ENCODE measurements around the gene MICAL2.

The MICAL2 gene

DNA sequence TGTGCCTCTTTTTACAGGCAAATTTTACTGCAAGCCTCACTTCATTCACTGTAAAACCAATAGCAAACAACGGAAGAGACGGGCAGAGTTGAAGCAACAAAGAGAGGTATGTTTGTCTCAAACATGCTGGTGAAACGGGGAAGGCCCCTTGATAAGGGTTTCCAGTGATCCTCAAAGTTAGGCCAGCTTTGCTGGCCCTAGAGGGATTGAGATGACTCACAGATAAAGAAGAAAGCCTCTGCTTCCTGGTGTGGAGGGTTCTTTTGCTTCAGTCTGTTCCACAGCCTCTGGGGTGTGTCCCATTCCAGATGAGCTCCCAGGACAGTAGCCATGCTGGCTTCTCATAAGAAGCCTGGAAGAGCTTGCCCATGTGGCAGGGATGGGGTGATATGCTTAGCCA, 148.1 kb downstream of the MICAL2 start:
- FAIRE-seq = no peak

DNA sequence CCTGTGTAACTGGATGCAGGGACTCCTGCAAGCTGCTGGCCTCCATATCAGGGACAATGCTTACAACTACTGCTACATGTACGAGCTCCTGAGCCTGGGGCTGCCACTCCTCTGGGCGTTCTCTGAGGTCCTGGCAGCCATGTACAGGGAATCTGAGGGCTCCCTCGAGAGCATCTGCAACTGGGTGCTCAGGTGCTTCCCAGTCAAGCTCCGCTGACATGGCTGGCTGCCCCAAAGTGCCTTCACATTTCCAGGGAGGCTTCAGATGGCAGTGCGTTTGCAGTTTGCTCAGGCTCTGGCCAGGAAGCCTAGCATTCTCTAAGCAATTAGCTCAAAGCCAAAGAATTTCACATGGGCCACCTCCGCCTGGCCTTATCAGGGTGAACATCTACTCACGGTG, 149.6 kb downstream of the MICAL2 start:
- FAIRE-seq = no peak

DNA sequence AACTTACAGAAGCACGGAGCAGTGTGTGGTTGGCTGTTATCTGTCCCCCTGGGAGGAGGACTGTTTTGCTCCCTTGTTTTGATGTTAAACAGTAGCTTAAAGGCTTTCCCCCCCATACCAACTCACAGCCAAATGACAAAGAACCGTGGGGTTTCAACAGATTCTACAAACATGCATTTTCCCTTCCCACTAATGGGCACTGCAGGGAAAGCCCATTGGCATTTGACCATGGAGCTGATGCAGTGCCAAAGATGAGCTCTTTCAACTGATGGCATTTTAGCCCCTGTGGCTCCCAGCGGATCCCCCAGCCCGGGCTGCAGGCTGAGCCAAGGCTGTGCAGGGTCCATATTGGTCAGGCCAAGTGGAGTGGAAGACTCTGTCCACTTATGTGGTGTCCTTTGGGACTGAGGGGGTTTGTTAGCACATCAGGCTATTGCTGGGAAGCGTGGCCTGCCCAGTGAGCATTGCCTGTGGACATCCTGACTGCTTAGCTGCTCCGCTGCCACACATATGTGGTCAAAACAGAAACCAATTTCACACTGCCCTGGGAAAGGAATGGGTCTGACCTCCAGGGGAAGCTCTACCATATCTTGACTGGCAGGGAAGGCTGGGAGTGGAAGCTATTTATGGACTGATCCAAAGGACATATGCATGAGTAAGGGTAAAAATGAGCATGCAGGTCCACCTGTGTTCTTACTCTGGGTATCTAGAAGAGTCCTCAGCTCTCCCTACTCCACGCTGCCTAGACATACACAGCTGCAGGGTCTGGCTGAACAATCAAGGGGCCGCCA, 150.5 kb downstream of the MICAL2 start:
- no peak for FAIRE-seq

DNA sequence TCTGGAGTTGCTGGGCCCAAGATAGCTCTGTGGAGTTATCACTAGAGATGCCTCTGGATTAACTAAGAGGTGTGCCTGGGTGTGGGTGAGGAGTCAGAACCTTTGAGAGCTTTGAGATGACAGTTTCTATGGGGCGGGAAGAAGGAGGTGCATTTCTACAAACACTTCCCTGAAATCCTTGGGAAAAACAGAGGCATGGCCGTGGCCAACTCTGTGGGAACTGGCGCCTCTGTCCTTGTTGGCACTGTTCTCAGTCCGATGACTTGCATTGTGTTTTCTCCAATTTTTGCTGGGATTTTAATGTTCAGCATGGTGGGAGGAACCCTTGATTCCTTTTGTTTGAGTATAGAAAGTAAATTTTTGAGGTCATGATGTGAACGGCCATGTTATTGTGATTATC, 151.2 kb downstream of the MICAL2 start:
- no peak for FAIRE-seq

DNA sequence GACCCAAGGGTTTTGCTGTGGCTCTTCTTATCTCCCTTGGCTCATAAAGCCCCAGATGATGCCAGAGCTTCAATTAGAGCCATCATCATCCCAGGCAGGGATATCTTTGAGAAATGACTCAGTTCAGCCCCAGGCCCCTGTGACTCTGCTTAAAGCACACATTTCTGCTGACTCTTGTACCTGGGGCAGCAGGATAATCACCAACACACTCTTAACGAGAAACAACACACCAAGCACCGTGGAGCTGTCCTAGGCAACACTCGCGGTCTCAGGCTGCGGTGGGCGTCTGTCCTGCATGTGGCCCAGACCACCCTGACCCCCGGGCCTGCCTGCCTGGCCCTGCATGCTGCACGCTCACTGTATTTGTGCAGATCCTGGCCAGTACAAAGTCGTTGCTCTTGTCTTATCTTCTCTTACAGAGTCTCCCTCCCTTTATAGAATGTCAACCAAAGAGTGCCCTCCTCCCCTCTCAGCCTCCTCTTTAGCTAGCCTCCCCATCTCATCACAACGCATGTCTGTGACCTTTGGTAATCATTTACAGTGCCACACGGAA, 152.8 kb downstream of the MICAL2 start:
- FAIRE-seq = no peak

DNA sequence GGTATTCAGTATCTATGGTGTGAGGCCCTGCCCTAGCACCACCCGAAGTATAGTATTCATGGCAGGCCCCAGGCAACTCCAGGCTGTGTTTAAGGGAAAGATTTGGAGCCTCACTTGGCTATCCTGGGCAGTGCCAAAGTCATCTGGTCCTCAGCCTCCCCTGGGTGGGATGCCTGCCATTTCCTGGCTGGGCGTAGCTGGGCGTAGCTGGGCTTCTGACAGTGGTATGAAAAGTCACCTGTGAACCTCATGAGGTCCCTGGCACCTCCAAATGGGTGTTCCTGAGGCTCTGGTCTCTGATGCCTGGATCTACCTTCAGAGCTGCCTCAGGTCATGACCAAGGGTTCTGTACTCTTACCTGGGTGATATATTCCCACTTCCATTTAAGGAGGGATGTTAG, 154.0 kb downstream of the MICAL2 start:
- no peak for FAIRE-seq

DNA sequence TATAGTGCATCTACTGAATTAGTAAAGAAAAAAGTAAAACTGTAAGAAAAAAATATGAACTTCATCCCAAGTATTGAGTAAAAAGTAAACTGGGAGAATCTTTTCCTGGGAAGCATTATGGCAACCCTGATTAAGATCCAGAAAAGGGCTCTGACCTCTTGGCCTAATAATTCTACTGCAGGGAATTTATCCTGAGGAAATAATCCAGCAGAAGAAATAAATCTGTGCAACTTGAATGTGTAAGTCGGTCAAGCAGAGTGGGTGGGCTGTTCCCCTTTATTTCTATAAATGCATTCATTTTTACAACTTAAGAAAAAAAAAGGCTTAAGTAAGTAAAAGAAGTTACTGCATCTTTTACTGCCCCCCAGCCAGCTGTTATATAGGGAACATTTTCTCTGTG, 155.7 kb downstream of the MICAL2 start:
- no peak for FAIRE-seq

DNA sequence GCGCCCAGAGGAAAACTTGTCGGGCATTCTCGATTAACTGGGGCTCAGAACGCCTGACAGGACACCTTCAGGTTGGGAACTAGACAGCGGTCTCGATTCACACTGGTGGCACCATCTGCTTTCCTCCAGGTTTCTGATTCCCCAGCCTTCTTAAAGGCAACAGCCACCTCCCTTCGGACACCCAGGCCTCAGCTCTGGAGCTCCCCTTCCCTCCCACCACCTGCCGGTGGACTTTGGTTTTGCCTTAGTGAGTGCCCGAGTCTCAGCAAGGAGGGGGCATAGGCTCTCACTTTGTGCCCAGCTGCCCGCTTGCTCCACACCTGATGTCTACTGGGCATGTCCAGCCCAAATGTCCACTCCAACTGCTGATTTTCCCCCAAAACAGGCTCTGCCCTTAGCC, 156.6 kb downstream of the MICAL2 start:
- FAIRE-seq = no peak

DNA sequence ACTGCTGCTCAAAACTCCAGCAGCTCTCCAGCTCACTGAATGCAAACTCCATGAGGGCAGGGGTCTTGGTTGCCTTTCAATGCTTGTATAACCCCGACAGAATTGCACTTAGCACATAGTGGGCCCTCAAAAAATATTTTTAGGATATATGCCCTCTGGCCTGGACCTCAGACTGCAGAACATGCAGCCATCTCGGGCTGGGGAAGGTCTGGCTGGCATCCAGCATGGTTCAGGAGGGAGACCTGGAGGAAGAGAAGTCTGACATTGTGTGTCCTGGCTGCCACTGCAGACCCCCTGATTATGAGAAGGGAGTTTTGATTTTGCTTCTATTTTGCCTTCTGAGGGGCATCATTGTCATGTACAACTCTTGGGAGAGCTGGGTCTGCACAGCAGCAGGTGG, 157.5 kb downstream of the MICAL2 start:
- no peak for FAIRE-seq

DNA sequence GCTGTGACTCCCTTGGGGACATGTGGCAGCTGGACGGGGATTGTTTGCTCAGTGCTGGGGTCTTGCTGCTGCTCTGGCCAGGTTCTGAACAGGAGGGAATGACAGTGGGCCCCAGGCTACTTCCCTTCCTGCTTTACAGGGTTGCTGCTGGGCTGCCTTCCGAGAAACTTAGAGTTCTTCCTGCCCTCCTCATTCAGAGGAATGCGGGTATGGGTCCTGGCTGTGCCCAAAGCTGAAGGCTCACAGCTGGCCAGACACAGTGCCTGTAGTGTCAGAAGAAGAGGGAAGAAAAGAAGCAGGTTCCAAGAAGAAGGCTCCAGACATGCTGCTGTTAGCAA, 158.7 kb downstream of the MICAL2 start:
- FAIRE-seq = no peak

DNA sequence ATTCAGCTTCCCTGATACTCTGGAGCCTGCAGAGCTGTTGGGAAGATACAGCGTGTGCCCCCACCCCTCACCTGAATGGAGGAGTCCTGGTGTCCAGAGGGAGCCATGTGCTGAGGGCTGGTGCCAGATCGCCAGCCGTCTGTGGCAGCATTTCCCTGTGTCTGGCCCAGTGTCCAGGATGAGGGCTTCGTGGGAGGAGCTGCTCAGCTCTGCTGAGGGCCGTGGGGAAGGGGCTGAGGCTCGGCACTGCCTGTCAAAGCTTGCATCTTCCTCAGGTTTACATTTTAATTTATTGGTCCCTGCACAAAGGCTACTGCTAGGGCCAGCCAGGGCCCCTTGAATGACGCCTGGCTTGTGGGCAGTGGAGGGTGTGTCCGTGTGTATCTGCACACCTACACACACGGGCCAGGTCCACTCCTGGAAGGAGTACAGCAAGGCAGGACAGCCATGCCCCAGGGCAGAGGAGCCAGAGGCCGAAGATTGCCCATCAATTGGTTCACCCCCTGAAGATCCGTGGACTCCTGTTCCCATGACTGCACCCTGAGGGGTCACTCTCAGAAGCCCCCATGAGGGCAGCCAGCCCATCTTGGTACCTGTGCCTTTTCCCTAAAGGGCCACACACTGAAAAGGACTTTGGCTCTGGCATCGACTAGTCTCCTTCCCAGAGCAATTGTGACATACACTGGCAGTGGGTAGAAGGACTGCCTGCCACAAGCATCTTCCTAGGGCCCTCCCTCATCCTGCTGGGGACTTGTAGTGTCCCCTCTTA, 159.2 kb downstream of the MICAL2 start:
- no peak for FAIRE-seq

DNA sequence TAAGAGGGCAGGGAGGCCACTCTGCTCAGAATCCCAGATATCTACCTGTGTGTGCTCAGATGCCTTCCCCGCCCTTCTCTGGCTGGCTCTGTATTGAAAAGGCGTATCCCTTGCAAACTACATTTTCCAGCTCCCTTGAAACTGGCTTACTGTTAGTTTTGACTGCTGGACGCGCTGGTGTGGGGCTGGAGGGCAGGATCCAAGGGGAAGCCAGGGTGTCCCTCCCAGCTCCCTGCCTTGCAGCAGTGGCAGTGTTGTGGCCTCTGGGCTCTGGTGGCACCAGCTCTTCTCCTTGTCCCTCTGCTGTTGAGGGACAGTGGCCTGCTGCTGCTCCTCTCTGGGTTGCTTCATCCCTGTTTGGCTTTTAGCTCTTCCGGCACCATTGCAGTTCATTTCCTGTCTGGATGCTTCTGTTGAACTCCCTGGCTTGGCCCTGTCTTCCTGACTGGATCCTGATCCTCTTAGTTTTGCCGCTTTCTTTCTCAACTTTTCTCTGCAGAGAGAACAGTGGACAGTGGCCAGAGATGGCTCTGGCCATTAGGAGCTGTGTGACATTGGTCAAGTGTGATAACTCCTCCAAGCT, 159.9 kb downstream of the MICAL2 start:
- FAIRE-seq = no peak

DNA sequence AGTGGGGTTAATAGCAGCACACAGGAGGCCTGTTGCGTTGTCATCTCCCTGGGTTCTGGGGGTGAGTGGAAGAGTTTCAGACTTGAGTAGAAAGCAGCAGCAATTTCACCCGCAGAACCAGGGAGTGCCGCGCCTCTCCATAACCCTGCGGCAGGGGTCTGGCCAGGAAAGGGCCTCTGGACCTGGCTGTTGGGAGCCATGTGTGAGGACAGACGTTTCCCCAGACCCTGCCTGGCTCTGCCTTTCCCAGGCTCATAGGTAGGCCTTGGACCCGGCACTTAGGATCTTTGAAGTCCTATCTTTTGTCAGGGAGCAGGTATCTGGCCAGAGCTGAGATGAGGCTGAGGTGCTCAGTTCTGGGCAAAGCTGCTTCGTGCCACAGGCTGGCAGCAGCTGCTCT, 160.4 kb downstream of the MICAL2 start:
- no peak for FAIRE-seq

DNA sequence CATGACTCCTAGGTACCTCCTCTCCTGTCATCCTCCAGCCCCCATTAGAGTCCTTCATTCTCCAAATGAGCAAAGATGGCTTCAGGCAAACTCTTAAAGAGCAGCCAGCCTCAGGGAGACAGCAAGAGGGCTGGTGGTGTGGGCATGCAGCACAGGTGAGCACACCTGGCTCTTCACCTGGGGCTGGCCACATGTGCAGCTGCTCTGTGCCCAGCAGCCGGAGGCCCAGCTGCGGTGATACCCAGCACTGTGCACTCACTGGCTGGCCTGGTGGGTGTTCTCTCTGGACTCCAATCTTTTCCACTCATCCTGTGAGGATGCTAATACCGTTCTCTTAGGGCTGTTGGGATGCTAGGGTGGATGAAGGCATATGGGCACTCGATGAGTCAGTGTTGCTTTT, 160.9 kb downstream of the MICAL2 start:
- no peak for FAIRE-seq

DNA sequence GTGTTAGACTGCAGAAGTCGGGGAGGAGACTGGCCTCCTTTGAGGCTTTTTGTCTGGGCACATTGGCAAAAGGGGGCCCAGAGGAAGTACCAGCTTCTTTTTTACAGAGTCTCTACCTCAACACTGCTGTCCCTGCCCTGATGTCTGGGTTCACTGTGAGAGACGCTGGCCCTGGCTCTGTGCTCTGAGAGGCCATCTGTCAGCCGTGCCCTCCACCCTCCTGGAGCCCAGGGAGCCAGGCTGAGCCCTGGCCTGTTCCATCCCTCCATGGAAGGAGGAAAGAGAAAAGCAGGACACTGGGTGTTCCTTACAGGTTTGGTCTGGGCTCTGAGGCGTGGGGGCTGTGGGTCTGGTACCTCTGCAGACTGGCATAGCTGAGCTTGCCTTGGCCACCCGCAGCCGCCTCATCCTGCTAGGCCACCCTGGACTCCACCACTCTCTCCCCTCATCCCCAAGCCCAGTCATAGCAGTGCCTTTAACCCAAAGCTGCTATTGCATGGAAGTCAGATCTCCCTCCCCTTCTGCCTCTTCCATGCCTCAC, 161.5 kb downstream of the MICAL2 start:
- FAIRE-seq = no peak

DNA sequence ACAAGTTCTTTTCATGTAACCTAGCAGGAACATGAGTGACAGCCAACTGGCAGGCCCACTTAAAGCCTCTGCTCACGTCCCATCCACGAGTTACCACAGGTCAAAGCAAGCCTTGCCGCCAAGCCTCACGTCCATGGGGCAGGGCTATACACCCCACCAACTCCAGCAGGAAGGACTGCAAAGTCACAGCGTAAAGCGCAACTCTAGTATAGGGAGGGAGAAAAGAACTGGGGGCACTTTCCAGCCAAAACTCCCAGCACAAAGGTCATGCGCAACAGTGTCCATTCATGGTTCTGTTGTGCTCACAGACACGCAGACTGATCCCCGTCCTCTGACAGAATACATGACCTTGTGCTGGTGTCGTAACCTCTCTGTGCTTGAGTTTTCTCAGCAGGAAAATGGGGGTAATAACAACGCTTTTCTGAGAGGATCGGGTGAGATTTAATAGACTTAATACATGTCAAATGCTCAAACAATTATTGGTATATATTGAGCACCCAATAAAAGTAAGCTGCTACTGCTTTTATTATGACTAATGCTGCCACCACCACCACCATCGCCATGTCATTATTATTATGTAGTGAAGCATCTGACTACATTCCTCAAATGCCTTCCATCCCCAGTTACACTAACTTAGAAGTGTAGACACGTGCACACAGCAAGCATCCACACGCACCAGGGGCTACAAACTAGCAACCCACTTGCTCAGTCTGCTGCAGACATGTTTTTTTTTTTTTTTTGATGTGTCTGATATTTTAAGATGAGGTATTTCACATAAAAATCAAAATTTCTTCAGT, 162.6 kb downstream of the MICAL2 start:
- no peak for FAIRE-seq

DNA sequence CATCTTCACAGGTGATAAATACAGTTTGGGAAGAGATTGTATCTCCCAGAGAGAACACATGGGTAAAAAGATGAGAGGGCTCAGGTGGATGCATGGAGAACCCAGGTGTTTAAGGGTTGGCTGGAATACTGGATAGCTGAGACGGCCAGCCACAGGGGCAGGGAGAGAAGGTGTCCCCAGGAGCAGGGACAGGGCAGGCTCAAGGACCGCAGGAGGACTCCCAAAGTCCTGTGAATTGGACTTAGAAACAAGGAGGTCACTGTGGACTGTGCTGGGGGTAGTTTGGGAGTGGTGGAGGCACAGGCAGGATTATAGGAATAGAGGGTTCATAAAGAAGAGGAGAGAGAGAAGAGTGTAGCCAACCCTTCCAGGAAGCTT, 163.2 kb downstream of the MICAL2 start:
- no peak for FAIRE-seq

DNA sequence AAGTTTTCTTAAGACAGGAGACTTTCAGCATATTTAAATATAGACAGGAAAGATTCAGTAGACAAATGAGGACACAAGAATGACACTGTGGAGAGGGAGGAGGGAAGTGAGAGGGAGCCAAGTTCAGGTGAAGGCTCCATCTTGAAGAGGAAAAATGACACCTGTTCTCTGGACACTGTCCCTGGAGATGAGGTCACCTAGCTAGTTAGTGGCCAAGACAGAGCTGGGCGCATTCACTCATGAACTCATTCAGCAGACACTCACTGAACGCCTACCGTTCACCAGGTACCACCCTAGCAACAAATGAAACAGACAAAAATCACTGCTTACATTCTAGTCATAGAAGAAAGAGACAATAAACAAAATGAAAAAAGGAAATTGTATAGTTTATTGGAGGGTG, 163.7 kb downstream of the MICAL2 start:
- no peak for FAIRE-seq

DNA sequence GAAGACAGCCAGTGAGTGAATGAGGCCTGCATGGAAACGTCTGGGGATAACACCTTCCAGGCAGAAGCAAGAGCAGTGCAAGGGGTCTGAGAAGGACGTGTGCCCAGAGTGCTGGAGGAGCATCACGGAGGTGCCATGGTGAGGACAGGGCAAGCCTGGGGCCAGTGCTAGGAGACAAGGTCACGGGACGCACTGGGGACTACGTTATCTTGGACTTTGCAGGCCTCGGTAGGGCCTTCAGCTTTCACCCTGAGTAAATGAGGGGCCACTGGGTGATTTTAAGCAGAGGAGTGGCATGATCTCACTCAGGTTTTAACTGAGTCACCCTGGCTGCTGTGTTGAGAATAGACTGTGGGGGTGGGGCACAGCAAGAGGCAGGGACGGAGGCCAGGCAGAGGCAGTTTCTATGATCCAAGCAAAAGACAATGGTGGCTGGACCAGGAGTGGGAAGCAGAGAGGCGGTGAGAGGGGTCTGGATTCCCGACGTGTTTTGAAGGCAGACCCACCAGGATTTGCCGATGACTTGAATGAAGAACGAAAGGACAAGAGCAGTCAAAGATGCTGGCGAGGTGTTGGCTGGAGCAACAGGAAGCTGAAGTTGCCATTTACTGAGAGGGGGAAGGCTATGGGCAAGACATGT, 164.3 kb downstream of the MICAL2 start:
- FAIRE-seq = no peak

DNA sequence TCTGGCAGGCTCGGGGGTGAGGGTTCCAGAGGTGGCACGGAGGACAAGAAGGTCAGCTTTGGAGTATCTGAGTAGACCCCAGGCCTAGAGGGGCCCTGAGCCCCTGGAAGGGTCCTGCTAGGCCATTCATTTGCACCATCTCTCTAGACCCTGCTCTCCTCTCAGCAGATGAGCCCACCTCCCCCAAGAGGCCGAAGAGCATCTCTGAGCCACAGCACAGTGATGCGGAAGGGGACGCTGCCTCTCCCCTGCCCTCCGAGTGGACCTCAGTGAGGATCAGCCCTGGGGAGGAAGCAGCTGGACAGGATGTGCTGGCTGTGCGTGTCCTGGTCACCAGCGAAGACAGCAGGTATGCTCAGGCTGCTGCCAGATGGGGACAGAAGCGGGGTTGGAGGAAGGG, 165.4 kb downstream of the MICAL2 start:
- no peak for FAIRE-seq

DNA sequence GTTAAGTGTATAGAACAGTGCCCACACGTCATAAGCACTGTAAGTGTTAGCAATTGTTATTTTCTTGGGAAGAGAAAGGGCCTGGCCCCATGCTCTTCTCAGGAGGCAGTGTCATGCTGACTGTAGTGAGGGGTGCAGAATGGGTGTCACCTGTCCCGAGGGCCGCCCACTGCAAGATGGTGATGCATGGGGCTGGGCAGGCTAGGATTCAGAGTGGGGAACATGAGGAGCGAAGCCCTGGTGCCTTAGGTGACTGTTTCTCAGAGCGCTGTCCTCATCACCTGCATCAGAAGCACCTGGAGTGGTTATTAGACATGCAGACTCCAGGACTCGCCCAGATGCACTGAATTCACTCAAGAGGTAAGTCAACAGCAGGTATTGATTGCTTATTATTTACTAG, 166.0 kb downstream of the MICAL2 start:
- FAIRE-seq = no peak

DNA sequence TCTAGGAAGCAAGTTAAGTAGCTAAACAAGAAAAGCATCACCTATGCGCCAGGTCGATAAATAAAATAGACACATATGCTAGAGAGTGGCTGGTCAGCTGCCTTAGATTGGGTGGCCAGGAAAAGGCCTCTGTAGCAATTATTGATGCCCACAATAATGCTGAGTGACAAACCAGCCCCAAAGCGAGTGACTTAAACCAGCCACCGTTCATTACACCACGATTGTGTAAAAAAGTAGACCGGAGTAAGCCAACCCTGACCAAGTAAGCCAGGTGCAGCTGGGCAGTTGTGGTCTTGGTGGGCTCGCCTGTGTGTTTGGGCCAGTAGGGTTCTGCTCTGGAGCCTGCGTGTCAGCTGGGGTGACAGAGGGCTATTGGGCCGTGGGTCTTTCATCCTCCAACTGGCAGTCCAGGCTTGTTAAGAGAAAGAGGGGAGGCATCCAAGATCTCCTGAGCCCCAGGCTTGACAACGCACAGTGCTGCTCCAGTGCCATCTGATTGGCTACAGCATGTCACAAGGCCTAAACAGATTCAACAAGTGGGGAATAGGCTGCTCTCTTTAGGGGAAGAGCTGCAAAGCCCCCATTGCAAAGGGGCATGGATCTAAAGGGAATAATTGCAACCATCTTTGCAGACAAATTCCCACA, 166.6 kb downstream of the MICAL2 start:
- no peak for FAIRE-seq
